Measurements from ENCODE around the gene CALML5.

Gene CALML5

DNA sequence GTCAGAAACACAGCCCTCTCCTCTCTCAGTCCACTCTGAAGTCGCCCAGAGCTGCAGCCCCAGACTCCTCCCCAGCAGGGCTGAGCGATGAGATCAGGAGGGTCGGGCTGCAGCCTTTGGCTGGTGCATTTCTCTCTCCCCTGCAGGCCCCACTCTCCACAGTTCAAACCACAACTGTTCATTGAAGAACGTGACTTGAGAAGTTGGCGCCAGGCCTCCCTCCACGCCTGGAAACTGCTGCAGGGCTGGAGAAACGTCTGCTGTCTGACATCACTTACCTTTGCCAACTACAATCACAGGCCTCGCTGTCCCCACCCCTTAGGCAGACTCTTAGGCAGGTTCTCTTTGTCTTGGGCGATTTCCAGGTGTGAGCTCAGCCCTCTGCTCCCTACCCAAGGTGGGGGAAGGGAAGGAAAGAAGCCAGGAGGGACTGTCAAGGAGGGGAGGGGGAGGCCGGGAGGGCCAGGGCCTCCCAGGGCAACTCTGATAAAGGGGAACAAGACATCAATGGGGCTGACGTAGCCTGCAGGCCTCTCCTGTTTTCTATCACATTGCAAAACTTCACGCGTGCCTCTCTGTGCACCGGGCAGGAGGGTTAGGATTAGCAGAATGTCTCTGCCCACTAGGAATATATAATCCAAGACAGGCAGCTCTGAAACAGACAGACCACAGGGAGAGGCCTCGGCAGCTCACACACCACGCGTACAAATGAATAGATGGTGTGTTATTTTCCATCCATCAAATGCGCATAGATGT is 32.7 kb downstream of the CALML5 start:
- Mint-ChIP-seq H3K36me3 (ENCODE audit: low read depth) (no peaks in the 10 kb centered on the region), H3K27me3 (no peaks in the 10 kb centered on the region), H3K4me3 (no peak overlapping the region), H3K27ac (no peak overlapping the region), H3K4me1 (no peaks in the 10 kb centered on the region), H3K9me3 (no peaks in the 10 kb centered on the region)
- ATAC-seq: no peak
- DNase-seq: no peak

- Mint-ChIP-seq H3K4me3 (no peak overlapping the region), H3K36me3 (ENCODE audit: low read depth) (no peaks in the 10 kb centered on the region), H3K27me3 (no peaks in the 10 kb centered on the region), H3K27ac (no peak overlapping the region), H3K4me1 (no peaks in the 10 kb centered on the region), H3K9me3 (no peaks in the 10 kb centered on the region)
- DNase-seq: no peak
- ATAC-seq: no peak
Measured at GRCh38 chr10:5465976-5466450, 33.4 kb downstream of the CALML5 start.

- no peaks in the 10 kb centered on the region for H3K4me1 Mint-ChIP-seq
- DNase-seq (no peak), ATAC-seq (no peak)
- no peaks in the 10 kb centered on the region for H3K27me3 Mint-ChIP-seq
- no peak overlapping the region for H3K4me3 Mint-ChIP-seq
- peaks cover 2% of the 10 kb centered on the region for H3K36me3 Mint-ChIP-seq (ENCODE audit: low read depth)
- no peaks in the 10 kb centered on the region for H3K9me3 Mint-ChIP-seq
- no peak overlapping the region for H3K27ac Mint-ChIP-seq
Measured at GRCh38 chr10:5464546-5464945, 34.8 kb downstream of the CALML5 start.

DNA sequence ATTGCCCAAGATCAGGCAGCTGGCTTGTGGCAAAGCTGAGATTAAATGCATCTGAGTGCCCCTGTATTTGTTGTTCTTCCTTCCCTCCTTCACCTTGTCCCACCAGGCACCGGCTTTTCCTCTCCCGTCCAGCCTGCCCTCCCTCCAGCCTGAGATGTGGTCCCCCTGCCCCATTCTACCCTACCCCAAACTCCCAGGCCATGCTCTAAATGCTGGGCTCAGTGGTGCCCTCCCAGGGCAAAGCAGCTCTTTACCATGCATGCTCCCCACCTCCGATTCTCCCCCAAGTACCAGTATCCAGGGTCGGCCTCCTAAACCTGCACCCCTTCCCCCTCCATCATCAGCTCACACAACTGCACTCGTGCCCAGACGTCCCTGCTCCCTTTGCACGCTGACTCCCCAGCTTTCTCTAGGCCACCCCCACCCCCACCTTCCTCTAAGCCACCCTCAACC is 36.5 kb downstream of the CALML5 start:
- Mint-ChIP-seq H3K36me3 (ENCODE audit: low read depth) (peaks cover 13% of the 10 kb centered on the region), H3K9me3 (no peaks in the 10 kb centered on the region), H3K4me1 (peaks cover 6% of the 10 kb centered on the region), H3K4me3 (no peak overlapping the region), H3K27ac (no peak overlapping the region), H3K27me3 (no peaks in the 10 kb centered on the region)
- DNase-seq: no peak
- ATAC-seq: no peak

DNA sequence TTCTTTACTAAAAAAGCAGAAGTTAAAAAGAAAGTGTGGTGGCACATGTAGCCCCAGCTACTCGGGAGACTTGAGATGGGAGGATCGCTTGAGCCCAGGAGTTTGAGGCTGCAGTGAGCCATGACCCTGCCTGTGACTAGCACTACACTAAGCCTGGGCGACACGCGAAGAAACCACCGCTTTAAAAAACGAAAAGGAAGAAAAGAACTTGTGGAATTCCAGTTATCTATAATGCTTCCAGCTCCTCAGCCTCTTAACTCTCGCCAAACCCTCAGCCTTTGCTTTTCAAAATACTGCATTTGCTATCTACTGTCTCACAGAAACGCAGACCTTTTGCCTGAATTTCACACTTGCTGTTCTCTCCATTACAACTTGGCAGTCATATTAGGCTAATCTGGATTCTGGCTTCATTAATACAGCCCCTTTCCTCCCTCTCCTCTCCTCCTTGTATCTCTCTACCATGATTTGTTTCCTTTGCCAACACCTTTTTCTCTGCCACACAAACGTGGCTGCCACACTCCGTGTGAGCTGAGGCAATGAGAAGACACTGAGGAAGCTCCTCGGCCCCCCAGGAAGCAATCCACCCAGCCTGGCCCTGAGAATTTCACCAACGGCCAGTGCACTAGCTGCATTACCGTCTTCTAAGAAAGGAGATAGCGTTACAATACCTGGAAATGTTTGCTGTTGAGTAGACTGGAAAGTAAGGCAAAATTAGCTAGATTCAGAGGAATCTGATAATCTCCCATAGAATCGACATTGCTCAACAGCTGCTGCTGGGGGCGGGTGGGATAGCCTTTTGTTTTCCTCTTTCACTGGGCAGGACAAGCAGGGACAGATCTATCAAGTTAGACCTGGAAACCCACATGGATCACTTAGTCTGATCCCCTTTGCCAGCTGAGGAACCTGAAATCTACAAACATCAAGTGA is 37.2 kb downstream of the CALML5 start:
- H3K27ac Mint-ChIP-seq: no peak overlapping the region
- peaks cover 16% of the 10 kb centered on the region for H3K36me3 Mint-ChIP-seq (ENCODE audit: low read depth)
- no peaks in the 10 kb centered on the region for H3K9me3 Mint-ChIP-seq
- no peaks in the 10 kb centered on the region for H3K27me3 Mint-ChIP-seq
- peaks cover 8% of the 10 kb centered on the region for H3K4me1 Mint-ChIP-seq
- ATAC-seq: no peak
- DNase-seq: no peak
- no peak overlapping the region for H3K4me3 Mint-ChIP-seq

GRCh38 chr10:5461203-5461588 is 38.2 kb downstream of the CALML5 start:
- H3K4me1 Mint-ChIP-seq: peaks cover 8% of the 10 kb centered on the region
- H3K27ac Mint-ChIP-seq: no peak overlapping the region
- no peaks in the 10 kb centered on the region for H3K27me3 Mint-ChIP-seq
- peaks cover 23% of the 10 kb centered on the region for H3K36me3 Mint-ChIP-seq (ENCODE audit: low read depth)
- no peak for DNase-seq
- H3K4me3 Mint-ChIP-seq: no peak overlapping the region
- no peak for ATAC-seq
- no peaks in the 10 kb centered on the region for H3K9me3 Mint-ChIP-seq

GRCh38 chr10:5460468-5461202 is 38.7 kb downstream of the CALML5 start:
- no peaks in the 10 kb centered on the region for H3K9me3 Mint-ChIP-seq
- peaks cover 26% of the 10 kb centered on the region for H3K36me3 Mint-ChIP-seq (ENCODE audit: low read depth)
- H3K4me1 Mint-ChIP-seq: peaks cover 8% of the 10 kb centered on the region
- ATAC-seq (no peak), DNase-seq (no peak)
- H3K27me3 Mint-ChIP-seq: no peaks in the 10 kb centered on the region
- no peak overlapping the region for H3K27ac Mint-ChIP-seq
- no peak overlapping the region for H3K4me3 Mint-ChIP-seq

DNA sequence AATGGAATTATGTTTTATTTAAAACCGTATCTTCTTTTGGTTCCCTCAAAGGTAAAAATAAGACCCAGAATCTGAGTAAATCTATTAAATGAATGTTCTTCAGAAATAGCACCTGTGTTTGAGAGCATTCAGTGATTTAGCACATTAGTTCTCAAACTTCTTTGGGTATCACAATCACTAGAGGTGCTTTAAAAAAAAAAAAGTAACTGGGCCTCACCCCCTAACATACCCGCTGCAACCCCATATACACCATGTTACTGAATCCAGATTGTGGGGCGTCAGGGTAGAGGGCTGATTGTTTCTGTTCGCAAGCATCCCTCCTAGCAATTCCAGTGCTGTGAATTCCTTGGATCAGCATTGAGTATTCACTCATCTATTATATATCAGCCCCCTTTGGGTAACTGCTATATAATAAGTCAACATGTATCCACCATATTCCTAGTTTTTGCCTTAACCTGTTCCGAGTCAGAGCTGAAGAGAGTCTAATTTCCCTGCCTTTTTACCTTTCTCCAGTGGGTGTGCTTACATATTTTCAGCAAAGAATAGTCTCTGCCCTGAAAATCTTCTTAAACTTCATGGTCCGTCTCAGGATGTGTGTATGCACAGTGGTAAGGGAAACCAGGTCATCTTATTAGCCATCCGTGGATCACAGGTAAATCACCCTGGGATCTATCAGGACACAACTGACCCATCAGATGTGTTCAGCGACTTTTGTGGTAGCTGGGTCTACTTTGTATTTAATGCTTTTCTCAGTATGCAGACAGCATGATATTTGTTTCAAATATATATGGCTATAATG is 40.2 kb downstream of the CALML5 start:
- Mint-ChIP-seq H3K36me3 (ENCODE audit: low read depth) (peaks cover 37% of the 10 kb centered on the region), H3K4me3 (no peak overlapping the region), H3K27me3 (no peaks in the 10 kb centered on the region), H3K27ac (no peak overlapping the region), H3K4me1 (peaks cover 8% of the 10 kb centered on the region), H3K9me3 (no peaks in the 10 kb centered on the region)
- ATAC-seq: no peak
- no peak for DNase-seq

GRCh38 chr10:5458425-5458824 is 40.9 kb downstream of the CALML5 start:
- Mint-ChIP-seq H3K4me1 (peaks cover 8% of the 10 kb centered on the region), H3K27ac (no peak overlapping the region), H3K36me3 (ENCODE audit: low read depth) (peaks cover 43% of the 10 kb centered on the region), H3K9me3 (no peaks in the 10 kb centered on the region), H3K4me3 (no peak overlapping the region), H3K27me3 (no peaks in the 10 kb centered on the region)
- DNase-seq (no peak), ATAC-seq (no peak)

- Mint-ChIP-seq H3K27me3 (no peaks in the 10 kb centered on the region), H3K9me3 (no peaks in the 10 kb centered on the region), H3K4me1 (peaks cover 8% of the 10 kb centered on the region), H3K36me3 (ENCODE audit: low read depth) (peaks cover 50% of the 10 kb centered on the region), H3K27ac (no peak overlapping the region), H3K4me3 (no peak overlapping the region)
- DNase-seq (no peak), ATAC-seq (no peak)
Measured at GRCh38 chr10:5457741-5458140, 41.6 kb downstream of the CALML5 start.

DNA sequence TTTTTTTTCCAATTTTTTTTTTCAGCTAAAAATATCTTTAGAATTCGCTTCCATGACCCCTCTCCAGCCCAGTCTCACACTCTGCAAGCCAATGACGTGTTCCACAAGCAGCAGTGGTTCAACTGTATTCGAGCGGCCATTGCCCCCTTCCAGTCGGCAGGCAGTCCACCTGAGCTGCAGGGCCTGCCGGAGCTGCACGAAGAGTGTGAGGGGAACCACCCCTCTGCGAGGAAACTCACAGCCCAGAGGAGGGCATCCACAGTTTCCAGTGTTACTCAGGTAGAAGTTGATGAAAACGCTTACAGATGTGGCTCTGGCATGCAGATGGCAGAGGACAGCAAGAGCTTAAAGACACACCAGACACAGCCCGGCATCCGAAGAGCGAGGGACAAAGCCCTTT is 42.8 kb downstream of the CALML5 start:
- H3K4me1 Mint-ChIP-seq: peaks cover 8% of the 10 kb centered on the region
- no peak overlapping the region for H3K4me3 Mint-ChIP-seq
- no peaks in the 10 kb centered on the region for H3K9me3 Mint-ChIP-seq
- peaks cover 58% of the 10 kb centered on the region for H3K36me3 Mint-ChIP-seq (ENCODE audit: low read depth)
- DNase-seq (no peak), ATAC-seq (no peak)
- no peak overlapping the region for H3K27ac Mint-ChIP-seq
- H3K27me3 Mint-ChIP-seq: no peaks in the 10 kb centered on the region

DNA sequence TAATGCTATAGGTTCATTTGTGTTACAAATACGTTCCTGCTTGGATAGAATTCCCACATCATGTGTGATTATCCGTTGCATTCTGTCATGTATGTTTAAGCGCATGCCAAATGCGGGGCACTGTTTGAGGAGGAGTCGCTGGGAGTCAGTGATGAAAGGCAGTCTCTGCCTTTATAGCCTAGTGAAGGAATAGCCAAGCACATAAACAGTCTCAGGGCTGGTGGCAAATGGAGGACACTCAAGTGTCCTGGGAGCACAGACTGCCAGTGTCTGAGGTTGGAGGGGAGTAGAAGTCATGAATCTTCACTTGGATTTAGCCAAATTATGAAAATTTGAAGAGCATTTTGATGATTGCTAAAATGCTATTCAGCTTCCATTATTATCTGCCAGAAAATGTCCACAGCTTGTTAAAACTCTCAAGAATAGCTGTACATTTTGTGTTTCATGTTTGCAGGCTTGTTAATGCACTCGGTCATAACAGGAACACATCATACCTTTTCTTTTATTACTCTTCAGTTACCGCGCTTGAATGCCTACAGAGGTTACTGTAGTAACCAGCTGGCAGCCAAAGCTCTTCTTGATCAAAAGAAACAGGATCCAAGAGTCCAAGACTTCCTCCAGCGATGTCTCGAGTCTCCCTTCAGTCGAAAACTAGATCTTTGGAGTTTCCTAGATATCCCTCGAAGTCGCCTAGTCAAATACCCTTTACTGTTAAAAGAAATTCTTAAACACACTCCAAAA is 45.5 kb downstream of the CALML5 start:
- Mint-ChIP-seq H3K27ac (no peak overlapping the region), H3K36me3 (ENCODE audit: low read depth) (peaks cover 54% of the 10 kb centered on the region), H3K9me3 (no peaks in the 10 kb centered on the region), H3K4me1 (peaks cover 12% of the 10 kb centered on the region), H3K4me3 (no peak overlapping the region), H3K27me3 (peaks cover 2% of the 10 kb centered on the region)
- DNase-seq (no peak), ATAC-seq (no peak)

DNA sequence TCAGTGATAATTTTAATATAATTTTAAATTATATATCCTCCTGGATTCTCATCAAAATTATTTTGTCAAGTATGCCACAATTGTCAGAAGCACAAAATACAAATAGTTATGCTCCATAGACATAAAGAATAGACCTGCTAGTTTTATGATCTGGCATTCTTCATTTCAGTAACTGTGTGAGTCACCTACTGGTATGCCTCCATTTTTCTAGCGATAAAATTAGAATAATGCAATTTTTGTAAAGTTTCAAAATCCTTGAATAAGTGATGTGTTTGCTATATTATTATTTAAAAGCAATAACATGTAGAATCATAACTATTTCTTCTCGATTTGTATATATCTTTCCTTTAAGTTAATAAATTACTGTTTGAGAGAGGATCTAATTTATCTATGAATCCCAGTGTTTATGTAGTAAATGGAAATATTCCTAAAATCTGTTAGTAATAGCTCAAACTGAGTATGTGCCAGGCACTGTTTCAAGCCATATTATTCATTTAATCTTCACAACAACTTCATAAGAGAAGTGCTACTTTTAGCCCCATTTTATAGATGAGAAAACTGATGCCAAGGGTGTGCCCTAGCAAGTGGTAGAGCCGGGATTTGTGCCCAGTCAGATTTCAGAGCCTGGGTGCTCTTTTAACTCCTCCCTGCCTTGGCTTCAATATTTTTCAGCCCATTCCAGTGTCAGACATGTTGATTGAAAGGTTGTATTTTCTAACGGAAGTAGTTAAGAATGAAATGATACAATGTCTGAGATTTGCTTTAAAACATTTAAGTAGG is 48.6 kb downstream of the CALML5 start:
- ATAC-seq (no peak), DNase-seq (no peak)
- Mint-ChIP-seq H3K36me3 (ENCODE audit: low read depth) (peaks cover 40% of the 10 kb centered on the region), H3K4me1 (peaks cover 33% of the 10 kb centered on the region), H3K4me3 (no peak overlapping the region), H3K27ac (no peak overlapping the region), H3K27me3 (peaks cover 2% of the 10 kb centered on the region), H3K9me3 (no peaks in the 10 kb centered on the region)
